Measurements from ENCODE around the gene ARL5B. TPM values are rescaled to one million over a fixed set of nuclear protein-coding genes. Genes with fewer than 3 reads are reported as not detected.

The ARL5B gene
- total and polyA plus RNA-seq, 2 of the 8 experiments (the other 6 are each of a cell fraction or from before 2014, with no cell fraction given): 8.4 to 52.1 TPM

DNA sequence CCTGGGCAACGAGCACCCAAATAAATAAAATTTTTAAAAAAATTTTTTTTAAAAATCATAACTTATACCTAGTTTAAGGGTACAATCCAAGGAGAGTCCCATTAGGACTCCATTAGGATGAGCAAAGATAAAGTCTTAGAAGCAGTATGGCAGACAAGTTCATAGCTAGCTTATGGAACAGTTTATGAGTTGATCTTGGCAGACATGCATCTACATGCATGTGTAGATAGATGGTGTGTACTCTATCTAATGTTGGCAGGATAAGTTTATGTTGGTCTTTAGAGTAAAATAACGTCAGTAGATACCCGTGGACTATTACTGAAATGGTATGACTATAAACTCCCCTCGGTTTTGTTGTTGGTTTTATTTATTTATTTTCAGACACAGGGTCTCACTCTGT, 48.1 kb upstream of the ARL5B start:
- no peak overlapping the region for H4K8ac ChIP-seq (ENCODE audit: extremely low read depth, insufficient read depth, low read length)
- no peak overlapping the region for H2BK12ac ChIP-seq (ENCODE audit: low read depth, low read length)
- no peaks in the 10 kb centered on the region for H3K4me1 ChIP-seq (replicated peaks in 1 of 4; ENCODE audit: control insufficient read depth in 3 of 4, insufficient read depth in 4 of 4, low read length in 3 of 4)
- no peaks in the 10 kb centered on the region for H3K27me3 ChIP-seq (replicated peaks in 1 of 4; ENCODE audit: control insufficient read depth in 3 of 4, extremely low read depth in 1 of 4, insufficient read depth in 3 of 4, low read length in 3 of 4)
- TF ChIP-seq TAF7 (optimal IDR thresholded peaks at IDR 0.05; ENCODE audit: borderline replicate concordance, low read depth, low read length): no peak
- no peak for TF ChIP-seq HDAC6 (IDR thresholded peaks at IDR 0.05; ENCODE audit: low read depth, low read length)
- no peak for TF ChIP-seq BACH1 (IDR thresholded peaks at IDR 0.05; ENCODE audit: low read length)
- no peak for TF ChIP-seq SRF (IDR thresholded peaks at IDR 0.05; ENCODE audit: low read depth, low read length)
- no peak for TF ChIP-seq RBBP5 (IDR thresholded peaks at IDR 0.05; ENCODE audit: borderline replicate concordance, low read depth, low read length)
- TF ChIP-seq TBP (IDR thresholded peaks at IDR 0.05; ENCODE audit: low read depth, low read length): no peak
- FAIRE-seq (no peak), DNase-seq (ENCODE audit: low read depth in 1 of 2, low spot score in 2 of 2) (no peak)
- no peak overlapping the region for H3K23ac ChIP-seq (ENCODE audit: insufficient read length)
- no peak overlapping the region for H2BK5ac ChIP-seq (ENCODE audit: low read depth, low read length)
- ChIA-PET CTCF (ENCODE audit: partially characterized antibody) (interaction anchor here (1.8 kb wide), 1 partner anchor 11 kb away, joined by 9 read pairs; no protein-coding TSS in a partner anchor), POLR2A (ENCODE audit: partially characterized antibody) (no interaction called here)
- no peak overlapping the region for H4K5ac ChIP-seq (ENCODE audit: insufficient read length, low read depth, low read length)
- no peak overlapping the region for H3K27ac ChIP-seq (ENCODE audit: low read depth, low read length)
- no peak overlapping the region for H3K9ac ChIP-seq (replicated peaks in 1 of 4; ENCODE audit: extremely low read depth in 1 of 4, low read depth in 3 of 4, low read length in 3 of 4)
- H3K4me3 ChIP-seq (ENCODE audit: extremely low read depth in 1 of 4, insufficient read depth in 2 of 4, low read depth in 3 of 4, low read length in 4 of 4): no peak overlapping the region
- H4K20me1 ChIP-seq (replicated peaks in 1 of 2; ENCODE audit: control insufficient read depth in 1 of 2, insufficient read depth in 2 of 2, low read length in 2 of 2): peaks cover 0 to 2% of the 10 kb centered on the region in 2 experiments
- no peak overlapping the region for H4K91ac ChIP-seq (replicated peaks; ENCODE audit: insufficient read length, low read length)
- H2AK5ac ChIP-seq (ENCODE audit: low read depth, low read length): no peak overlapping the region
- WGBS, 2 experiments (ENCODE audit: extremely low coverage in 1 of 2, insufficient coverage in 1 of 2, insufficient read length in 1 of 2, insufficient replicate concordance in 2 of 2, low coverage in 1 of 2, low lambda C conversion rate in 2 of 2, missing lambda C conversion rate in 1 of 2): 87% methylated on average over 4 of the region's 4 CpGs; no CpG with 5 or more reads in 1 of the 2 experiments
- no peaks in the 10 kb centered on the region; the same call in 1 of the 2 replicates for H3K79me1 ChIP-seq (ENCODE audit: low read depth, low read length)
- no peaks in the 10 kb centered on the region for H3K23me2 ChIP-seq (ENCODE audit: low read depth, low read length)
- H2BK20ac ChIP-seq (ENCODE audit: low read length): no peak overlapping the region
- no peak overlapping the region for H2AFZ ChIP-seq (ENCODE audit: low read length)
- H3K79me2 ChIP-seq (ENCODE audit: control insufficient read depth in 1 of 2, insufficient read depth in 2 of 2, low read length in 2 of 2): no peaks in the 10 kb centered on the region
- H2BK120ac ChIP-seq (replicated peaks; ENCODE audit: low read depth, low read length): no peak overlapping the region
- H3K56ac ChIP-seq (replicated peaks; ENCODE audit: insufficient read length, low read depth, low read length): no peak overlapping the region
- peaks cover 0 to 3% (median 0%) of the 10 kb centered on the region in 4 experiments; a peak in 4 of 8 replicates for H3K36me3 ChIP-seq (ENCODE audit: control insufficient read depth in 2 of 4, insufficient read depth in 4 of 4, low read length in 3 of 4)
- no peak overlapping the region for H3K4ac ChIP-seq (replicated peaks; ENCODE audit: insufficient read length, low read depth, low read length)
- no peak overlapping the region for H3K4me2 ChIP-seq (ENCODE audit: insufficient read depth in 1 of 2, low read depth in 2 of 2, low read length in 2 of 2)
- no peak overlapping the region for H3K18ac ChIP-seq (ENCODE audit: extremely low read depth, low read length)
- H3K14ac ChIP-seq (ENCODE audit: insufficient read length): no peak overlapping the region
- H2BK15ac ChIP-seq (ENCODE audit: low read length): no peak overlapping the region
- no peaks in the 10 kb centered on the region for H3K9me3 ChIP-seq (ENCODE audit: insufficient read depth in 2 of 2, low read depth in 1 of 2, low read length in 1 of 2)

All from H1 (cell line).